ENCODE measurements around the gene PAK3.

DNA sequence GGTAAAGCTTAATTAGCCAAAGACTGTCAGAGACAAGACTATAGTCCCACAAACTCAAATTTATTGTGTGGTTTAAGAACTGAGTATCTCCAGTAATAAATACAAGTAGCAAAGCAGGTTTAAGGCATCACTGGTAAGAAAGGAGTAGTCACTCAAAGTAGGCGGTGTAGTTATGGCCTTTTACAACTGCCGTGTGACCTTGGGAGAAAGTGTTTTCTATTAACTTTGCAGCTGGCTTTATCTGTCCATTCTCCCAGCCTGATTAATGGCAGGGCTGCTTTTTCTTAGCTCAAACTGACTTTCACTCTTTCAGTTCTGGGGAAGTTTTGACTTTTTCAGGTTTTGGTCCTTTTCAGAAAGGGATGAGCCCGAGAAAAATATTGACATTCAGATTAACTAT lies 7.4 kb upstream of the PAK3 start:
- TF ChIP-seq POLR2A (IDR thresholded peaks at IDR 0.05; ENCODE audit: low read length) (no peak), GATA1 (IDR thresholded peaks at IDR 0.05; ENCODE audit: low read depth, low read length) (no peak)
